Upper lobe of left lung (tissue), 6 donors: ENCODE results near the gene INSM1. TPM values are rescaled to one million over a fixed set of nuclear protein-coding genes. Genes with fewer than 3 reads are reported as not detected.
"Not testable (repeated sequence)": the region's sequence is repeated elsewhere in the genome, so short reads cannot be mapped to it uniquely, and the experiment has no call there.

ENCODE experiments used
- ATAC-seq, 2 donors: fragments of 200-7000 bp; cut with Tn5 transposase; one replicate each; pipeline ENCODE4 v1.9.1; 2022; ENCODE audit warnings: mild to moderate bottlenecking in 2 of 2, moderate library complexity in 2 of 2; ENCODE audit not compliant: low FRiP score in 2 of 2
- DNase-seq, 2 donors: peaks; one replicate each; pipeline ENCODE4 v3.0.0-alpha.2; 2019 to 2020
- H3K27ac ChIP-seq, 4 donors: fragments of 200-600 bp; sonication (generic); one replicate each; pipeline ENCODE4 v1.5.1; 2016 to 2019
- H3K27me3 ChIP-seq, 4 donors: fragments of 200-600 bp; sonication (generic); one replicate each; pipeline ENCODE4 v1.5.1; 2017 to 2019
- H3K36me3 ChIP-seq, 4 donors: fragments of 200-600 bp; sonication (generic); one replicate each; pipeline ENCODE4 v1.5.1; 2016 to 2019
- H3K4me1 ChIP-seq, 4 donors: fragments of 200-600 bp; sonication (generic); one replicate each; pipeline ENCODE4 v1.5.1; 2018 to 2019
- H3K4me3 ChIP-seq, 4 donors: fragments of 200-600 bp; sonication (generic); one replicate each; pipeline ENCODE4 v1.5.1; 2017 to 2019; ENCODE audit warnings: mild to moderate bottlenecking in 2 of 4, moderate library complexity in 1 of 4
- H3K9me3 ChIP-seq, 4 donors: fragments of 200-600 bp; sonication (generic); one replicate each; pipeline ENCODE4 v1.5.1; 2018 to 2019
- CTCF ChIP-seq, 6 experiments: fragments of 450-650 bp in 4 of 6; fragments of 200-600 bp in 2 of 6; sonication (generic) in 2 of 6; IDR thresholded peaks; one replicate each; pipeline ENCODE4 v1.5.1; 2016 to 2019; ENCODE audit warnings: antibody characterized with exemption in 6 of 6
- EP300 ChIP-seq, 4 donors: sonication (generic); formaldehyde crosslinking; IDR thresholded peaks; one replicate each; pipeline ENCODE4 v1.5.1; 2017; ENCODE audit warnings: antibody characterized with exemption in 4 of 4, control low read depth in 2 of 4
- POLR2A ChIP-seq, 4 donors: fragments of 450-650 bp; IDR thresholded peaks; one replicate each; pipeline ENCODE4 v1.5.1; 2016 to 2017; ENCODE audit warnings: antibody characterized with exemption in 4 of 4, mild to moderate bottlenecking in 2 of 4
- POLR2AphosphoS5 ChIP-seq, 2 donors: sonication (generic); formaldehyde crosslinking; IDR thresholded peaks; one replicate each; pipeline ENCODE4 v1.5.1; 2017; ENCODE audit warnings: antibody characterized with exemption in 2 of 2
- WGBS, 2 donors: methylation state at CpG; one replicate each; pipeline ENCODE4 v1.1.5; 2017 to 2018; 5-methylcytosine and 5-hydroxymethylcytosine counted together
- total RNA-seq, 6 donors: library from RNA; depleted of rRNA in 4 of 6; stranded (reverse); fragments of >200 nt in 4 of 6; gene quantifications; one replicate each; pipeline versions ENCODE4 v1.1.0 to v1.2.1, GENCODE V29; 2016 to 2021
- donor health status: DM: no; HTN: no; CAD: no; lungs with moderate emphysema.
- donor health status: DM: no; HTN: yes; CAD: no; lungs with severe emphysema.

Gene INSM1
- total RNA-seq, 6 donors from 2014 or later: not detected

DNA sequence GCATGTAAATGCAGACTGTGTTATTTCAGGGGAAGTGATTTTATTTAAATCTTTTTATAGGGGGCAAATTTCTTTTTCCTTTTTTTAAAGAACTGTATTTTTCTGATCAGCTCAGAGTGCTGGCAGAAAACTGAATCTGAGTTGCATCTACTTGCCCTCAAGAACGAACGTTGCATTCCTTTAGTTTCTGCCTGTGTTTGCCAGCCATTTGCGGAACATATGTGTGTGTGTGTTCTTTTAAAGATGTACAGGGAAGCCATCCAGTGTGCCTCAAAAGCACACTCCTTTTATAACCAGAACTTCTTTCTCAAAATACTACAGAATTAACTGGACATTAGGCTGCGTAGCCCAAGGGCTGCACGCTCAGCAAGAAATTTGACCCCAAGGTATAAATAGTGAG lies 25.8 kb upstream of the INSM1 start:
- no peaks in the 10 kb centered on the region for H3K9me3 ChIP-seq
- DNase-seq: no peak
- no peaks in the 10 kb centered on the region for H3K36me3 ChIP-seq
- TF ChIP-seq EP300 (IDR thresholded peaks at IDR 0.05) (no peak), POLR2A (IDR thresholded peaks at IDR 0.05) (no peak), CTCF (IDR thresholded peaks at IDR 0.05) (no peak), POLR2AphosphoS5 (IDR thresholded peaks at IDR 0.05) (no peak)
- H3K4me3 ChIP-seq: no peak overlapping the region
- no peaks in the 10 kb centered on the region for H3K27me3 ChIP-seq
- H3K4me1 ChIP-seq: no peaks in the 10 kb centered on the region
- WGBS, 2 donors: 66 to 74% methylated on average over 5 of the region's 5 CpGs
- no peak overlapping the region for H3K27ac ChIP-seq
- no peak for ATAC-seq

- Histone ChIP-seq H3K27ac (no peak overlapping the region), H3K9me3 (peaks cover 0 to 10% (median 6%) of the 10 kb centered on the region in 4 donors), H3K27me3 (no peaks in the 10 kb centered on the region), H3K36me3 (no peaks in the 10 kb centered on the region), H3K4me1 (no peaks in the 10 kb centered on the region), H3K4me3 (no peak overlapping the region)
- no peak for TF ChIP-seq EP300 (IDR thresholded peaks at IDR 0.05)
- no peak for TF ChIP-seq POLR2AphosphoS5 (IDR thresholded peaks at IDR 0.05)
- TF ChIP-seq POLR2A (IDR thresholded peaks at IDR 0.05): no peak
- no peak for TF ChIP-seq CTCF (IDR thresholded peaks at IDR 0.05)
- no peak for DNase-seq
- ATAC-seq: no peak
- 65 to 66% methylated on average over 7 of the region's 7 CpGs for WGBS, 2 donors
Observed at GRCh38 chr20:20343932-20344331, 24.0 kb upstream of the INSM1 start.

DNA sequence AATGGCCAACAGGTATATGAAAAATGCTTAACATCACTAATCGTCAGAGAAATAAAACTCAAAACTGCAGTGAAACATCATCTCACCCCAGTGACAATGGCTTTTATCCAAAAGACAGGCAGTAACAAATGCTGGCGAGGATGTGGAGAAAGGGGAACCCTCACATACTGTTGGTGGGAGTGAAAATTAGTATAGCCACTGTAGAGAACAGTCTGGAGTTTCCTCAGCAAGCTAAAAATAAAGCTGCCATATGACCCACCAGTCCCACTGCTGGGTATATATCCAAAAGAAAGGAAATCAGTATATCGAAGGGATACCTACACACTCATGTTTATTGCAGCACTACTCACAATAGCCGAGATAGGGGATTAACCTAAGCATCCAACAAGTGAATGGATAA lies 23.4 kb upstream of the INSM1 start:
- H3K9me3 ChIP-seq: peaks cover 0 to 10% (median 6%) of the 10 kb centered on the region in 4 donors

GRCh38 chr20:20353576-20353975 lies 14.3 kb upstream of the INSM1 start:
- Histone ChIP-seq H3K27me3 (no peaks in the 10 kb centered on the region), H3K9me3 (no peaks in the 10 kb centered on the region), H3K27ac (no peak overlapping the region), H3K36me3 (no peaks in the 10 kb centered on the region), H3K4me3 (no peak overlapping the region), H3K4me1 (no peaks in the 10 kb centered on the region)
- DNase-seq (no peak), ATAC-seq (no peak)
- TF ChIP-seq CTCF (IDR thresholded peaks at IDR 0.05) (no peak), EP300 (IDR thresholded peaks at IDR 0.05) (no peak), POLR2AphosphoS5 (IDR thresholded peaks at IDR 0.05) (no peak), POLR2A (IDR thresholded peaks at IDR 0.05) (no peak)
- WGBS, 2 donors: 61 to 65% methylated on average over 3 of the region's 3 CpGs

More for the DNA sequence above, 23.4 kb upstream of the INSM1 start:
- Histone ChIP-seq H3K36me3 (no peaks in the 10 kb centered on the region), H3K4me1 (no peaks in the 10 kb centered on the region), H3K4me3 (no peak overlapping the region), H3K27ac (no peak overlapping the region), H3K27me3 (no peaks in the 10 kb centered on the region)
- DNase-seq: no peak
- TF ChIP-seq POLR2A (IDR thresholded peaks at IDR 0.05): no peak
- no peak for TF ChIP-seq CTCF (IDR thresholded peaks at IDR 0.05)
- no peak for TF ChIP-seq EP300 (IDR thresholded peaks at IDR 0.05)
- no peak for TF ChIP-seq POLR2AphosphoS5 (IDR thresholded peaks at IDR 0.05)
- WGBS, 2 donors: 75 to 85% methylated on average over 4 of the region's 4 CpGs
- ATAC-seq: no peak

- not testable (repeated sequence) for ATAC-seq, H3K27me3 ChIP-seq, H3K9me3 ChIP-seq, DNase-seq, H3K36me3 ChIP-seq, H3K4me1 ChIP-seq, H3K4me3 ChIP-seq, H3K27ac ChIP-seq
Observed at GRCh38 chr20:20355503-20355902, 12.4 kb upstream of the INSM1 start.
